ENCODE results near the gene NMT2. TPM values are rescaled to one million over a fixed set of nuclear protein-coding genes. Genes with fewer than 3 reads are reported as not detected.

Gene NMT2
- polyA plus RNA-seq, 1 donor from 2014 or later = 24.6 TPM

- H3K79me2 ChIP-seq (replicated peaks; ENCODE audit: insufficient read depth, low read length) = no peaks in the 10 kb centered on the region
- H3K9me2 ChIP-seq (ENCODE audit: insufficient read depth, low read length) = no peaks in the 10 kb centered on the region
- no peaks in the 10 kb centered on the region for H3K36me3 ChIP-seq (ENCODE audit: insufficient read depth, low read length)
- no peak overlapping the region for H2AFZ ChIP-seq (ENCODE audit: low read depth, low read length)
- H4K20me1 ChIP-seq (ENCODE audit: insufficient read depth) = no peaks in the 10 kb centered on the region
- no peak for TF ChIP-seq TAF1 (IDR thresholded peaks at IDR 0.05; ENCODE audit: low read depth)
- TF ChIP-seq REST (IDR thresholded peaks at IDR 0.05; ENCODE audit: borderline replicate concordance) = no peak
- no peak for TF ChIP-seq POLR2AphosphoS5 (IDR thresholded peaks at IDR 0.05)
- no peak for TF ChIP-seq SMC3 (conservative IDR thresholded peaks at IDR 0.05; ENCODE audit: poor library complexity)
- no peak for TF ChIP-seq RAD21 (conservative IDR thresholded peaks at IDR 0.05)
- TF ChIP-seq EZH2 (IDR thresholded peaks at IDR 0.05; ENCODE audit: borderline replicate concordance, insufficient read depth, low read length, poor library complexity, severe bottlenecking) = no peak
- no peak for TF ChIP-seq MXI1 (conservative IDR thresholded peaks at IDR 0.05; ENCODE audit: poor library complexity, severe bottlenecking)
- no peak for TF ChIP-seq EP300 (conservative IDR thresholded peaks at IDR 0.05; ENCODE audit: poor library complexity, severe bottlenecking)
- no peak for TF ChIP-seq CTCF (IDR thresholded peaks at IDR 0.05; ENCODE audit: poor library complexity, severe bottlenecking)
- no peak overlapping the region for H3K4me2 ChIP-seq (ENCODE audit: low read length)
- H3K27me3 ChIP-seq (ENCODE audit: insufficient read depth, low read depth, low read length) = no peaks in the 10 kb centered on the region
- no peaks in the 10 kb centered on the region for H3F3A ChIP-seq (ENCODE audit: insufficient read depth, low read length, poor library complexity, severe bottlenecking)
- no peak overlapping the region for H3K27ac ChIP-seq (ENCODE audit: low read length)
- H3K9me3 ChIP-seq (ENCODE audit: low read length) = no peaks in the 10 kb centered on the region
- H3K4me3 ChIP-seq (ENCODE audit: low read length) = no peak overlapping the region
- no peak overlapping the region for H3K9ac ChIP-seq (ENCODE audit: low read length)
Observed at GRCh38 chr10:15147594-15148392, 20.7 kb downstream of the NMT2 start.

GRCh38 chr10:15146366-15146765 is 22.1 kb downstream of the NMT2 start:
- no peaks in the 10 kb centered on the region for H3K79me2 ChIP-seq (replicated peaks; ENCODE audit: insufficient read depth, low read length)
- TF ChIP-seq POLR2AphosphoS5 (IDR thresholded peaks at IDR 0.05) (no peak), CTCF (IDR thresholded peaks at IDR 0.05; ENCODE audit: poor library complexity, severe bottlenecking) (no peak), SMC3 (conservative IDR thresholded peaks at IDR 0.05; ENCODE audit: poor library complexity) (no peak), REST (IDR thresholded peaks at IDR 0.05; ENCODE audit: borderline replicate concordance) (no peak), EP300 (conservative IDR thresholded peaks at IDR 0.05; ENCODE audit: poor library complexity, severe bottlenecking) (no peak), MXI1 (conservative IDR thresholded peaks at IDR 0.05; ENCODE audit: poor library complexity, severe bottlenecking) (no peak), EZH2 (IDR thresholded peaks at IDR 0.05; ENCODE audit: borderline replicate concordance, insufficient read depth, low read length, poor library complexity, severe bottlenecking) (no peak), TAF1 (IDR thresholded peaks at IDR 0.05; ENCODE audit: low read depth) (no peak)
- H3K4me3 ChIP-seq (ENCODE audit: low read length) = no peak overlapping the region
- H3K27me3 ChIP-seq (ENCODE audit: insufficient read depth, low read depth, low read length) = no peaks in the 10 kb centered on the region
- H3K9me3 ChIP-seq (ENCODE audit: low read length) = no peaks in the 10 kb centered on the region
- H3K4me2 ChIP-seq (ENCODE audit: low read length) = no peak overlapping the region
- no peaks in the 10 kb centered on the region for H3K9me2 ChIP-seq (ENCODE audit: insufficient read depth, low read length)
- no peaks in the 10 kb centered on the region for H4K20me1 ChIP-seq (ENCODE audit: insufficient read depth)
- H3K9ac ChIP-seq (ENCODE audit: low read length) = no peak overlapping the region
- no peak overlapping the region for H2AFZ ChIP-seq (ENCODE audit: low read depth, low read length)
- H3F3A ChIP-seq (ENCODE audit: insufficient read depth, low read length, poor library complexity, severe bottlenecking) = no peaks in the 10 kb centered on the region
- H3K36me3 ChIP-seq (ENCODE audit: insufficient read depth, low read length) = no peaks in the 10 kb centered on the region
- no peak overlapping the region for H3K27ac ChIP-seq (ENCODE audit: low read length)
